HG02970 (cell line): ENCODE measurements around the gene DOCK4.

ENCODE experiments used
- ATAC-seq: cut with Tn5 transposase; IDR thresholded peaks from one replicate; pipeline ENCODE4 v1.9.1; 2021; ENCODE audit warnings: mild to moderate bottlenecking, moderate library complexity, moderate number of reproducible peaks; ENCODE audit not compliant: unreplicated experiment, low FRiP score

DOCK4 gene

GRCh38 chr7:111730057-111730456 lies 476.1 kb downstream of the DOCK4 start:
- ATAC-seq = no peak

DNA sequence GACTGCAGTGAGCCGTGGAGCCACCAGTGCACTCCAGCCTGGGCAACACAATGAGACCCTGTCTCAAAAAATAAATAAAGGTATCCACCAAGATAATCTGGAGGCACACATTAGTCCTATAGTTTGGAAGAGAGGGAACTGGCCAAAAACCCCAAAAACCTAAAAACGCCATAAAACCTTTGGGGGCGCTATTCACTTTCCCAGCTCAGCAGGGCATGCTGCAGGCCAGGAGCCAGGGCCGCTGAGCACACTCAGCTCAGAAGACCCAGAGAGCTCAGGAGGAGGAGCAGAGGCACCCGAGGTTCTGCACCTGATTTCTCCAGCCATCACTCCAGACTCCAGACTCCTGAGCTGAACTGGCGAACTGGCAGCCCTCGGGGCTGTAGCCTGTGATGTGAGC lies 476.7 kb downstream of the DOCK4 start:
- ATAC-seq = no peak

DNA sequence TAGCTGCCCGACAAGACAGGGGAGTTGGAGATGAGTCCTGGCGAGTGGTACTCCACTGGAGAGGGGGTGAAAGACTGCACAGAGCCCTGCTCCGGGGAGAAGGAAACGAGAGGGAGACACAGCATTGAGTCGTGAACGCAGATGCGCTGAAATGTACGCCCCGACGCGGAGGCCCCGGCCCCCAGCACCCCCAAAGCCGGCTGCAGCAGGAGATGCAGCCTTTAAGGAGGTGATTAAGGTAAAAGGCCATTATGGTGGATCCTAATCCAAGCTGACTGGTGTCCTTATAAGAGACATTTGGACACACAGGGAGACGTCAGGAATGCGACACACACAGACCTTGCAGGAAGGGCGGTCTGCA lies 477.6 kb downstream of the DOCK4 start:
- ATAC-seq = no peak

DNA sequence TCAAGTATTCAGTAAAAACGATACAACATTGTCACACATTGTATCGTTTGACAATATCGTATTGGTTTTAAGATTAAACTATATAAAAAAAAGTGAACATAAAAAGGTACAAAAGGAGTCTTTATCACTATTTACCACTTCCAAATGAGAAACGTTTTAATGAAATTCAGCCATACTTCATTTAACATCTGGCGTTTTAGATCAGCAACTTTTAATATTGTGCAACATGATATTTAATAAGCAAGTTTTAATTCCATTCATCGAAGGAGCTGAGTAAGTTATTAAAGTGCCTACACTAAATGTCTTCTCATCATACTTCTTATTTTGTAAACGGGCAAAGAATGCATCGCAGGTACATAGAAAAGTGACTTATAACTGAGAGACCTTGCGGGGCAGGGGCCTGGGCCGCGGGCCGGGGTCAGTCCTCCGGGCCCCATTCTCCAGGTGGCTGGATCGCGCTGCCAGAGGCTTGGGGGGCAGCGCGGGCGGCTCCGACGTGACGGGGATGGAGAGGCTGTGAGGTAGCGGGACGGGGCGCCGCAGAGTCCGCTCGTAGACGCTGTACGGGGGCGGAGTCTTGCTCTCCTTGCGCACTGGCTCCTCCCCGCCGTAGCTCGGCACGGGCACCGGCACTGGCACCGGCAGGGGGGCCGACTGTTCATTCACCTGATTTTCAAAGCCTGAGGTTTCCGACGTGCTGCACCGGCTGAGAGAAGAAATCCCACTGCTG lies 478.1 kb downstream of the DOCK4 start:
- no peak for ATAC-seq

DNA sequence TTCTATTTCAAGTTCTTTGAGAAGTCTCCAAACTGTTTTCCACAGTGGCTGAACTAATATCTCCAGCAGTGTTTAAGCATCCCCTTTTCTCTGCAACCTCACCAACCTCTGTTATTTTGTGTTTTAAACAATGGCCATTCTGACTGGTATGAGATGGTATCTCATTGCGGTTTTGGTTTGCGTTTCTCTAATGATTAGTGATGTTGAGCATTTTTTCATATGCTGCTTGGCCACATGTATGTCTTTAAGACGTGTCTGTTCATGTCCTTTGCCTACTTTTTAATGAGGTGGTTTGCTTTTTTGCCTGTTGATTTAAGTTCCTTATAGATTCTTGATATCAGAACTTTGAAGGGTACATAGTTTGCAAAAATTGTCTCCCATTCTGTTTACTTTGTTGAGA lies 487.3 kb downstream of the DOCK4 start:
- no peak for ATAC-seq

GRCh38 chr7:111711426-111712065 lies 494.7 kb downstream of the DOCK4 start:
- ATAC-seq = no peak

- ATAC-seq = no peak
These were observed 495.3 kb downstream of the DOCK4 start for GRCh38 chr7:111710839-111711380.

GRCh38 chr7:111708072-111708471 lies 498.1 kb downstream of the DOCK4 start:
- ATAC-seq = no peak

- ATAC-seq = no peak
These were observed 500.4 kb downstream of the DOCK4 start for GRCh38 chr7:111705807-111706206.

GRCh38 chr7:111697771-111698170 lies 508.4 kb downstream of the DOCK4 start:
- ATAC-seq = no peak

DNA sequence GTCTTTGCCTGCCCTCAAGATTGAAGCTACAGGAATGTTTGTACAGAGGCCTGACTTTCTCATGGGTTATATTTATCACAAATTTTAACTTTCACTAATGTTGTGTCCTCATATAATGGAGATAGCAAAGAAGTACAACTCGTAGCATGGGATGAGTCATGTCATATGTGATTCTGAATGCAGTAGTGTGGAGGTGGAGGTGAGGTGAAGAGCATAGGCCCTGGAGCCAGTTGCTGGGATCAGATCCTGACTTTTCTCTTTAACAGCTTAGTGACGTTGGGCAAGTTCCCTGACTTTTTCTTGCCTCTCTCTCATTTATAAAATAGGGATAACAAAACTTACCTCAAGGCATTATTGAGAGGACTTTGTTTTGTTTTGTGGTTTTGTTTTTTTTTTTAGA lies 511.8 kb downstream of the DOCK4 start:
- no peak for ATAC-seq

- ATAC-seq = no peak
These were observed 515.7 kb downstream of the DOCK4 start for GRCh38 chr7:111690364-111691111.

DNA sequence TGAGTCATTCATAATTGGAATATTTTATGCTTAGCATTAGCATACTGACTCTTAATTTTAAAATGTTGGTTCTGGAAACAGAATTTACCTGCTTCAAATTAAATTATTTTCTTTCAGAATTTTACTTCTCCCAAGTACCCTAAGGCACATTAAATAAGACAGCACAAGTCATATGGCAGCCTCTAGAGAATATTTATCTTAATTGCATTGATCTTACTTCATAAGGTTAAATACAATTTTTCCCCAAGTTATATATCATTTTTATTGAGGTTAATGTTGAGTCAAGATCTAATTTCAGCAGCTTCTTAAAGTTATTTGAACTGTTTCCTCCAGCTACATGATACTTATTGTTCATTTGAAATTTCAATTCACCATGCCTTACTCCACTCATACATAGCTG lies 520.9 kb downstream of the DOCK4 start:
- no peak for ATAC-seq

DNA sequence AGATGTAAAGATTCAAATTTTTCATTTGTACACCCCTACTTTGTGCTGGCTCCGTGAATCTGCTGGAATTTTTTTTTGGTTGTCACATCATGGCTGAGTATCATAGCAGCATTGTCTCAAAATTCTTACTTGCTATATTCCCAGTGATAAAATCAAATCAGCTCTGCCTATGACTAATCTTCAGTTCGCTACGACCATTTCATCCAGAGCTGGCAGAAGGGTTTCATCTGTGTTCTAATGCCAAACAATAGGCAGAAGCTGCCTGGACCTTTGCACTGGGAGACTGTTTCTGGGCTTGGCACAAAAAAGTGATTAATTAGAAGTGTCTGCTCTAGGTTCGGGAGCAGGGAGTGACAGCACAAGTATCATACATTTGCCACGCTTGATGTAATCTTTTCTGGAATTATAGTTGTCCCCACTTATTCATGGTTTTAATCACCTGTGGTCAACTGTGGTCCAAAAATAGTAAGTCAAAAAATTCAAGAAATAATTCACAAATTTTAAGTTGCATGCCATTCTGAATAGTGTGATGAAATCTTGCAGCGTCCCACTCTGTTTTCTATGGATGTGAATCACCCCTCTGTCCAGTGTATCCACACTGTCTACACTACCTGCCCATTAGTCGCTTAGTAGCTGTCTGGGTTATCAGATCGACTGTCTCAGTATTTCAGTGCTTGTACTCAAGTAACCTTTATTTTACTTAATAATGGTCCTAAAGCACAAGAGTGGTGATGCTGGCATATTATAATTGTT lies 523.4 kb downstream of the DOCK4 start:
- no peak for ATAC-seq

- no peak for ATAC-seq
These were observed 525.0 kb downstream of the DOCK4 start for GRCh38 chr7:111681242-111681641.

GRCh38 chr7:111678986-111679385 lies 527.2 kb downstream of the DOCK4 start:
- ATAC-seq = no peak

DNA sequence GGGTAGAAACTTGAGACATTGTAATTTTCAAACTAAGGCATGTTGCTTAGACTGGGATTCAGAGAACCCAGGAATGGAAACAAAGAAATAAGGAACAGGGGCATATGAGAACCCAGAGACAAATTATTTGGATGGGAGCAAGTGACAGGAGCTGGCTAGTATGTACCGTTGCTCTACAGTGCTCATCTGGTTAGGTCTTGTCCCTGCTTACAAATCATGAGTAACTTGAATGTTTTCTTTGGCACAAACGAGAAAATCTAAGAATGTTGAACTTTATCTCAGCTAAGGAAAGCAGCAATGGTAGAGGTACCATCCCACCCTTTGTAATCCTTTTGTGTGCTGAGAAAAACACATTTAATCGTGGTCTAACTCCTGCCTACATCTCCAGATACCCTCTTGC lies 527.9 kb downstream of the DOCK4 start:
- ATAC-seq = no peak

DNA sequence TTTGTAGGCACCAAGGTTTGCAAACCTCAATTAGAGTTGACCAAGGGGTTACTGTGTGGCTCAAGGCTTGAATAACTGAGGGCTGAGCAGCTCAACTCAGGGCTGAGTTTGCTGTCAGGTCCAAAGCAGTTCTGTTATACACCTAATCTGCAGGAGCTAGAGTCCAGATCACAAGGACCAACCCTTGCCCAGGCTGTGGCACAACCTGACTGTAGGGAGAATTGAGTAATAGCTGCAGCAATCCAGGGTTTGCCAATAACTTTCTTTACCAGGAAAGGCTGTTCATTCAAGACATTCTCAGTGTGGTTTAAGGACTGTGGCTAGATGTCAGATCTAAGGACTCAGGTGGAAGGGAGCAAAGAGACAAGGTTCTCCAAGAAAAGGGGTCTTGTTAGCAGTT lies 528.4 kb downstream of the DOCK4 start:
- ATAC-seq = no peak

- no peak for ATAC-seq
These were observed 529.4 kb downstream of the DOCK4 start for GRCh38 chr7:111676811-111677210.
